Epithelial cell of proximal tubule (primary cell): Measurements from ENCODE around the gene CDK19. TPM values are rescaled to one million over a fixed set of nuclear protein-coding genes. Genes with fewer than 3 reads are reported as not detected.

Experiments used
- DNase-seq: peaks from one replicate; pipeline ENCODE4 v3.0.0-alpha.2; 2011; ENCODE audit warnings: low read depth
- H3K4me3 ChIP-seq: 2 replicates; pipeline ENCODE4 v1.5.1; 2011; ENCODE audit warnings: low read depth, mild to moderate bottlenecking, low read length
- total RNA-seq: library from RNA; depleted of rRNA; stranded (reverse); fragments of >200 nt; gene quantifications from 2 replicates; pipeline ENCODE4 v1.2.3, GENCODE V29; 2015
- TF ChIP-seq, protein P1 (sequence below): conservative IDR thresholded peaks from 2 replicates; pipeline ENCODE4 v1.5.1; 2012; ENCODE audit warnings: low read depth, mild to moderate bottlenecking, low read length

Gene CDK19
- total RNA-seq, 1 donor from 2014 or later = 6.3 TPM

DNA sequence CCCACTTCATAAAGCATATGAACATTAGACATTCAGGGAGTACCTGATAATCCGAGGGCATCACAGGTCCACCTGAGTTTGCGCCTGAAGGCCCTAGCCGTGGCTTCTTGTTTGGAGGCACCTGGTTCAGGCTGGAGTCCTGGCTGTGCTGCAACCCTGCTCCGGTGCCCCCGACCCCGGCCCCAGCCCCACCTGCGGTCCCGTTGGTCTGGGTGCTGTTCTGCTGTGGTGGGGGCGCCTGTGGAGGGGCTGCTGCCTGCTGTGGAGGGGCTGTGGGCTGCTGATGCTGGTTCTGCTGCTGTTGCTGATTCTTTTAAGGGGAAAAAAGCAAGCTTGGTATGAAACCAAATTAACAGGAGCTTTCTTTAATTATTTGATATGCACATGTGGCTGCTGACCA, 194.2 kb downstream of the CDK19 start:
- H3K4me3 ChIP-seq = no peak overlapping the region
- DNase-seq = no peak
- TF ChIP-seq, protein P1, sequence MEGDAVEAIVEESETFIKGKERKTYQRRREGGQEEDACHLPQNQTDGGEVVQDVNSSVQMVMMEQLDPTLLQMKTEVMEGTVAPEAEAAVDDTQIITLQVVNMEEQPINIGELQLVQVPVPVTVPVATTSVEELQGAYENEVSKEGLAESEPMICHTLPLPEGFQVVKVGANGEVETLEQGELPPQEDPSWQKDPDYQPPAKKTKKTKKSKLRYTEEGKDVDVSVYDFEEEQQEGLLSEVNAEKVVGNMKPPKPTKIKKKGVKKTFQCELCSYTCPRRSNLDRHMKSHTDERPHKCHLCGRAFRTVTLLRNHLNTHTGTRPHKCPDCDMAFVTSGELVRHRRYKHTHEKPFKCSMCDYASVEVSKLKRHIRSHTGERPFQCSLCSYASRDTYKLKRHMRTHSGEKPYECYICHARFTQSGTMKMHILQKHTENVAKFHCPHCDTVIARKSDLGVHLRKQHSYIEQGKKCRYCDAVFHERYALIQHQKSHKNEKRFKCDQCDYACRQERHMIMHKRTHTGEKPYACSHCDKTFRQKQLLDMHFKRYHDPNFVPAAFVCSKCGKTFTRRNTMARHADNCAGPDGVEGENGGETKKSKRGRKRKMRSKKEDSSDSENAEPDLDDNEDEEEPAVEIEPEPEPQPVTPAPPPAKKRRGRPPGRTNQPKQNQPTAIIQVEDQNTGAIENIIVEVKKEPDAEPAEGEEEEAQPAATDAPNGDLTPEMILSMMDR = no peak

DNA sequence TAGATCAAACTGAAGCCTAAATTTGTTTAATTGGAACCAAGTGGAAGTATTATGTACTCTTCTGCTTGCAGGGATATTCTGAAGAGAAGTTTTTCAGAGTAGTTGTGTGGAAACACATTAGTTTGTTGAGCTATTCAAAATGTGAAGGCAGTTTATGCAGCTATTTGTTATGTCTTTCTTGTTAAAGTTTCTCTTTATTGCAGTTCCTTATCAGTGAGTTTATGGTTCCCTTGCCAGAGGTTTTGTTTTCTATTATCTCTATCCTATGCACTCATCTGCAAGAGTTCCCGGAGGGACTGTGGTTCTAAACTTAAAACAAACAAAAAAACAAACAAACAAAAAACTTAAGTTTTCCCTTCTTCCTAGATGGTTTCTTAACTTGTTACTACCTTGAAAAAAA, 195.2 kb downstream of the CDK19 start:
- DNase-seq = no peak
- H3K4me3 ChIP-seq = no peak overlapping the region
- TF ChIP-seq, protein P1 = no peak

DNA sequence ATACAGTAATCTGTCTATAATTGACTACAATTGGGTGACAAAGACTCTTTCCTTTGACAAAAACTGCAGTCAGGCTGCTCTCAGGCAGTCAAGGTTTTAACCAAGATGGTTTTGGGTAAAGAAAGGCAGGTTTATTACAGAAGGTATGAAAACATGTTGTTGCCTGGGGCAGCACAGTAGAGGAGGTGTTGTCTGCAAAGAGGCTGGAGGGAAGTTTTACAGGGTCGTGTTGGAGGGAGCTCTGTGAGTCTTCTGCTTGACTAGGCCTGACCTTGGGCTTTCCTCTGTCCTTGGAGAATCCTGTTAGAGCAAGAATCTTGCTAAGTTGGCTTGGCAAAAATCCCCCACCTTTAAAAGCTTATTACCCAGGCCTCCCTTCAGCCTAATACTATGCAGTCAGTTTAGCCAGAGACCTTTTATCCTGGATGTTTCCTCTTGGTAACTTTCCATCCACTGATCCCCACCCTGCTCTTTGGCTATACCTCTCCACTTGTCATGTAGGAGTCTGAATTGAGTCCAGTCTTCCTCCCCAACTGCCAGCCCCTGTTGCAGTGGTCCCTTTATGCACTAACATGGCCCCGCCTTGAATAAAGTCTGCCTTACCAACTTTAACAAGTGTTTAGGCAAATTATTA, 195.9 kb downstream of the CDK19 start:
- no peak for DNase-seq
- TF ChIP-seq, protein P1 = no peak
- no peak overlapping the region for H3K4me3 ChIP-seq

DNA sequence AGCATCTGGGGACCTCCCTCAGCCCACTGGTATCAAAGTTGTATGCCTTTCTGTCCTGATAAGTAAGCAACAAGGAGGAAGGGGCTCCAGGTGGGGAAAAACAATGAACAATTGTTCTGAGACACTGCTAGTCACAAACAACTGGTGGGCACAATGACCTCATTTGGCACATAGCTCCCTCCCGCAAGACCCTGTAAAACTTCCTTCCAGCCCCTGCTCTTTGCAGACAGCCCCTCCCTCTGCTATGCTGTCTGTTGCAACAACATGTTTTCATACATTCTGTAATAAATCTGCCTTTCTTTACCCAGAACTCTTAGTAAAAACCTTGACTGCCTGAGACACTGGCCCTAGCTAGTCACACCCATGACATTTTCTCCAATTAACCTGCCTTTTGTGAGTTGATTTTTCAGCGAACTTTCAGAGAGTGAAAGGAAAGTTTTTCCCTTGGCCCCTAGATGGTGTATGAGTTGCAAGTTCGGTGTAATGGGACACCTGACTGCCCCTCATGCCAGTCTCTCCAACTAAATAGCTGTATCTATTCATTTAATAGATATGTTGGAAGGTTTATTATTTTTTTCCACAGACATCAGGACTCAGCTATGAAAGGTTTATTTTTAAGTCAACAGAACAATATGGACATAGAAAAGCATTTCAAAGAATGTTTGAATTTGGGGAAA, 196.5 kb downstream of the CDK19 start:
- TF ChIP-seq, protein P1 = peak; percentile 68
- peak; percentile 7 for DNase-seq
- no peak overlapping the region for H3K4me3 ChIP-seq

DNA sequence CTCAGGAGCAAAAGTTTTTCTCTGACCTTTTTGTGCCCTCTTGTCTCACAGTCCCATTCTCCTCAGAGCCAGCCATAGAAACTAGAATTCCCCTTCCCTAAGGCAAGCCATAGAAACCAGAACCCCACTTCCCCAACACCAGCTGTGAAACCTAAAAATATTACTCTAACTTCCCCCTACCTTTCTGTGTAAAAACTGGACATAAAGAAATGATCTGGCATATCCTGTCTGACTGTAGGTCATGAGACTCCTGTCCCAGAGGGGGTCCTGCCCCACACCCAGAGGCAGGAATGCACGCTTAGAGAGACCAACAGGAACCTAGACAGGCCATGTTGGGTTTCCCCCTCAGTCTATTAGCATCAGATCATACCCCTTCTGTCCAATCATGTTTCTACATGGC, 198.2 kb downstream of the CDK19 start:
- TF ChIP-seq, protein P1 = no peak
- H3K4me3 ChIP-seq = no peak overlapping the region
- no peak for DNase-seq

DNA sequence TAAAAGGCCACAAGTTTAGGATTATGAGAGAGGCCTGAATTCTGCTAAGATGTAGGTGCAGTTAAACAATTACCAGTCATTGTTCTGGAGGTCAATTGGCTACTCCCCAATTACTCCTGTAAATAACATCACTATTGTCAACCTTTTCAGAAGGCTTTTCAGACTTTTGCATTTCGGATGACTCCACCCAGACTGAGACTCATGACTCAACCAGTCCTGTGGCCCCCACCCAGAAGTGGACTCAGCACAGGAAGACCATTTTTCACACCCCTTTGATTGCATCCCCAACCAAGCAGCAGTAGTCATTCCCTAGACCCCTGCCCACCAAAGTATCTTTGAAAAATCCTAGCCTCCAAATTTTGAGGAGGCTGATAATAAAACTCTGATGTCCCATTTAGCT, 199.5 kb downstream of the CDK19 start:
- H3K4me3 ChIP-seq = no peak overlapping the region
- TF ChIP-seq, protein P1 = no peak
- DNase-seq = no peak

DNA sequence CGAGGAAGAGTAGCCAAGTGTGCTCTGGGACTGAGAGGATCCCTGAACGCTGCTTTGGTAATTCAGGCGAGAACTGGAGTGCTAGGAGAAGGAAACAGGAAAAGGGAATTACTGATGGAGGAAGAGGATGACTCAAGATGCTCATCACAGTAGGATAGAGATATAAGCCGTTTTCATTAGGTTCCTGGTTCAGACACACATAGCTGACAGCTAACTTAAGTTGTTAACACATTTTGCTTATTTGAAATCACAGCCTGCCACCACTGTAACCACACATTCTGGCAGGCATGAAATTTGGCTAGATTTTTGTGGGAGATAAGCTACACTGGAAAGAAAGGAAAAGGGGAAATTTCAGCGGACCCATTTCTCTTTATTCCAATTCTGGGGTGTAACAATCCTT, 200.7 kb downstream of the CDK19 start:
- TF ChIP-seq, protein P1 = no peak
- no peak overlapping the region for H3K4me3 ChIP-seq
- no peak for DNase-seq
